HG03280 (cell line): Measurements from ENCODE around the gene KLK6.

Experiments
- ATAC-seq: cut with Tn5 transposase; IDR thresholded peaks from one replicate; pipeline ENCODE4 v1.9.1; 2021; ENCODE audit warnings: mild to moderate bottlenecking, moderate library complexity; ENCODE audit not compliant: unreplicated experiment

Gene KLK6

DNA sequence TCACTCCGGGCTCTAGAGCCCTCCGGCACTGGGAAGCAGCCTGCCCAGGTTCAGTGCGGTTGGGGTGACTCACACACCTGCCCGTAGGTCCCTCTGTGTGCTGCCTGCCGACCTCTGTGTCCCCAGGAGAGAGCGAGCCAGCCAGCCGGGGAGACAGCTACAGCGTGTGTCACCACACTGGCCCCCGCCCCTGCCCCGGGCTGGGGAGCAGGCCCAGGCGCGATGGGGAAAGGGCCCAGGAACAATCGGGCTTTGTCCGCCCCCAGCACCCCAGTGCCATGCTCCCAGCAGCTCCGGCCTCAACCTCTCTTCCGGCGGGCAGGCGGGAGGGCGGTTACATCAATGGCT, at the start of gene KLK6:
Gene KLK6 (minus strand): TSS at position 179 of the 348 bp plus-strand sequence. CDS start 1,487 bp downstream, outside the sequence.
- ATAC-seq, result no peak

DNA sequence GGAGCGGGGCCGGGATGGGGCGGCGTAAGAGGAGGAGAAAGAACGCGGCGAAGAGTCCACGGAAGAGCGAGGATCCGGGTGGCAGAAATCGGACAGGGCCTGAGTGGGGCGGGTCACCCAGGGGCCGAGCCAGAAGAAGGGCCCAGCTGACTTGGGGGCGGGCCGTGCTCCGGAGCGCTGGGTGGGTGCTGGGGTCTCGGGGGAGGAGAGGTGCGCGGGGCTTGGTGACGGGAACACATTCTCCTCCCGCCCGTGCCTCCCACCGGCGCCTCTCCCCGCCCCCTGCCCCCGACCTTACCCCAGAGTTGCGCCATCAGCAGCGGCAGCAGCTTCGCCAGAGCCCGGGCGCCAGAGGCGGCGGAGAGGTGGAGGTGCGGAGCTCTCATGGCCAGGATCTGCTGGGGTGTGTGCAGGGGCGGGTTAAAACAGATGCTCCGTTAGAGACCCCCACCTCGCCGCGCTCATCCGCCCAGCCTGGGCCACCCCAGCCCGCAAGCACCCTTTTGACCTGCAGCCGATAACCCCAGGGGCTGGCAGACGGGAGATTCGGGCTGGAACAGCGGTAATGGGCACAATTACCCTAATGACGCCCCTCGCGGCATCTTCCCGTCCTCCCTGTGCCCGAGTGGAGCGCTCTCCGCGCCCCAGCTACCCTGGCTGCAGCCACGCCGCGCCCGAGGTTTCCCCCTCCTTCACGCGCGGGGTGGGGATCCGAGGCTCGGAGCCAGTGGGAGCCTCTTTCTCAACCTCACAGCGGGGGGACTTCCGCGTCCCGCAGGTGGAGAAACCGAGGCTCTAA, 49.6 kb upstream of the KLK6 start:
- ATAC-seq, result no peak

DNA sequence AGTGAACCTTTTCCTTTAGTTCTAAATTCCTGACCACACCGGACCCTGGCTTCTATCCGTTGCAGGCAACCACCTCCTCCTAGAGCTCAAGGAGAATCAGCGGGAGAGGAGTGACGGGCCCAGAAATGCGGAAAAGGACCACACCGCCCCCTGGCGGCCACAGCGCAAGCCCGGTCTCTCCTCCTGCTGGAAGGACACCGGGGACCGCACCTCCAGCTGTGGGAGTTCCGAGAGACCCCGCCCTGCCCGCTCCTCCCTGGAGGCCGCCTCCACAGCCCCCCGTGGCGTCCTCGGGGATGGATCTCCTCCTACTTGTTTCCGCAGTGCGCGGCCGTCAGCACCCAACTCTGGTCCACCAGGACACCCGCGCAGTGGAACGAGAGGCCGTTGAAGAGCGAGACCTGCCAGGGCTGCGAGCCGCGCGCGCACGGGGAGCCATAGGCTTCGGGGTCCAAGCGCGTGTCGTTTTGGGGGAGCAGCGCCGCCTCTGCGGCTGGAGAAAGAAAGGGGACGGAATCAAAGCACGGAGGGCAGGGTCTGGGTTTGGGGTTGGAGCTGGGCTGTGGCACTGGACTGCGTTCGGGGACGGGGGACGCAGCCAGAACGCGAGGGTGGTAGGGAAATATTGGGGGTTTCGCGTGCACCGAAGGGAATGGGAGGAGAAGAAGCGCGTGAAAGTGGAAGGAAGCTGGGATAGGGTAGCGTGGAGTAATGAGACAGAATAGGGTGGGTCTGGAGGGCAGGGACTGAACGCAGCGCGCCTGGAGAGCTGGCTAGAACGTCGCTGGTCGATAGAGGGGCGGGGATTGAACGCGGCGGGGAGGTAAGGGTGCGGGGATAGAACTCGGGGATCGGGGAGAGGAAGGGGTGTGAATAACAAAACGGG, 47.6 kb upstream of the KLK6 start:
- ATAC-seq, result no peak

DNA sequence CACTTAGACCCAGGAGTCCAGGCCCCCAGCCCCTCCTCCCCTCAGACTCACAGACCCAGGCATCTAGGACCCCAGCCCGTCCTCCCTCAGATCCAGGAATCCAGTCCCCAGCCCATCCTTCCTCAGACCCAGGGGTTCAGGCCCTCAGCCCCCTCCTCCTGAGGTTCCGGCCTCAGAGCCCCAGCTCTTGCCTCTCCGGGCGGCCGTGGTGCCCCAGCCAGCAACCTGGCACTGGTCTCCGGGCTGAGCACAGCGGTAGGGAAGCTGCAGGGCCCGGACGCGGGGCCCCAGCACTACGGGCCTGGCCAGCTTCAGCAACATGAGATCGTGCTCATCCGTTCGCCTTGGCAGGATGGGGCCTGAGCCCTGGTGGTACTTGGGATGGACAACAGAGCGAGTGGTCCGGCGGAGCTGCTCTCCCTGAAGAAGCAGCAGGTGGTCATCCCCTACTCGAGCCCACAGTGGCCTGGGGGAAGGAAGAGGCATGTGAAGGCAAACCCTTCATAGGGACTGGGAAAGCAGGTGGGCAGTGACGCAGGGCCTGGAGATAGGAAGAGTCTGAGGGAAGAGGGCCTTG, 46.4 kb upstream of the KLK6 start:
- no peak for ATAC-seq

DNA sequence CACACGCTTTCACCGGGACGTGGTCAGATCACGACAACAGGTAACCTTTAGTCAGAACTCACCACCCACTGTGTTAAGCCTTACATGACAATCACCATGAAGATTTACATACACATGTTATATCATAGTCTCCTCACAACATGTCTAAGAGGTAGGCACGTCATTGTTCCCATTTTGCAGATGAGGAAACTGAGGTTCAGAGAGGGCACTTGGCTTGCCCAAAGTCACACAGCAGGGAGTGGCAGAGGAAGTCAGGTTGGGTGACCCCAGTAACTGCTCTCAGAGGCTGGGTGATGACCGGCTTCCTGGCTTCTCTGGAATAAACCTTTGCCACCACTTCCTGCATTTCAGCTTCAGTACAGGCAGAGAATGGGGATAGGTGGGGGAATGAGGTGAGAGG, 44.9 kb upstream of the KLK6 start:
- no peak for ATAC-seq

DNA sequence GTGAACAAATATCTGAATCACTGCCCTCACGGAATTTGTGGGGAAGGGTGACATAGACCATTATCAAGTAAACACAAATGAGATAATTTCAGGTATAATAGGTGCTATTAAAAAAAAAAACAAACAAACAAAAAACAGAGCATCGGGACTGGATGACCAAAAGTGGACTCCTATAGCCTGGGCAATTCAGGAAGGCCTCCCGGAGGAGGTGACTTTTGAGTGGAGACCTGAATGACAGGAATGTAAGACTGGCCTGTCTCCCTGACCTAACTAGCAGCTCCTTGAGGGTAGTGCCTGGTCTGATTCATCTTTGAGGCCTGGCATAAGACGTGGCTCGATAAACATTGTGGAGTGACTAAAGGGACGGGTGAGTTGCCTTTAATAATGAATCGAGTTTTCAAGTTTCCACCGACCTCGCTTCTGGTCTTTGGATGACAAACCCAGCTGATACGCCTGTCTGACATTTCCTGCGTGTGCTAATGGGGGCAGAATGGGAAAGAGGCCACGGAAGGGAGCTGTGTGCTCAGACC, 43.3 kb upstream of the KLK6 start:
- ATAC-seq, result no peak

DNA sequence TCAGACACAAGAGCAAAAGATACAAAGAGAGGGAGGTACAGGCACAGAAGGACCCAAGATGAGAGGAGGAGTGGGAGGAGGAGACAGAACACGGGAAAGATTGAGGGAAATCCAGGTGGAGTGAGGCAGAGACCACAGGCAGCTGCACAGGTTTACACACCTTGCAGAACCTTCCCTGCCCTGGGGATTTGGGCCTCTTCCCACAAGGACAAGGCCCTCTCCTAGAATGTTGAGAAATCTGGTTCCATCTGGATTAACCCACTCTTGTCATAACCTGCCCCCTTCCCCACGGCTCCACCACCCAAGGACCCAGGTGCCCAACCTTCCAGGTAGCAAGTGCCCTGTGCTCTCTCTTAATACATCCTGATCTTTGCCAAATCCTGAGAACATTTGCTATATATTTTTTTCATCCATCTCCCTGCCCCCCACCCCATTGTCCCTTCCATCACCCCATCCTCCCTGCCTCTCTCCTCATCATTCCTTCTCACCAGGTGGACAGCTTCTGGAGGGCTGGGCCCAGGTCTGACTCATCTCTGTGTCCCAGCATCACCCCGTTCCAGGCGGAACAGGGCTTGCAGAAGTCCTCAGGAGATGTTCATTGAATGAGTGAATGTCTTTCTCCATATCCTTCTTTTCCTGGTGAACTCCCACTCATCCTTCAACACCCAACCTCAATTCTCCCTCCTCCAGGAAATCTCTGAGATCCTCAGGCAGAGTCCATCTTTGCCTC, 40.8 kb upstream of the KLK6 start:
- no peak for ATAC-seq

DNA sequence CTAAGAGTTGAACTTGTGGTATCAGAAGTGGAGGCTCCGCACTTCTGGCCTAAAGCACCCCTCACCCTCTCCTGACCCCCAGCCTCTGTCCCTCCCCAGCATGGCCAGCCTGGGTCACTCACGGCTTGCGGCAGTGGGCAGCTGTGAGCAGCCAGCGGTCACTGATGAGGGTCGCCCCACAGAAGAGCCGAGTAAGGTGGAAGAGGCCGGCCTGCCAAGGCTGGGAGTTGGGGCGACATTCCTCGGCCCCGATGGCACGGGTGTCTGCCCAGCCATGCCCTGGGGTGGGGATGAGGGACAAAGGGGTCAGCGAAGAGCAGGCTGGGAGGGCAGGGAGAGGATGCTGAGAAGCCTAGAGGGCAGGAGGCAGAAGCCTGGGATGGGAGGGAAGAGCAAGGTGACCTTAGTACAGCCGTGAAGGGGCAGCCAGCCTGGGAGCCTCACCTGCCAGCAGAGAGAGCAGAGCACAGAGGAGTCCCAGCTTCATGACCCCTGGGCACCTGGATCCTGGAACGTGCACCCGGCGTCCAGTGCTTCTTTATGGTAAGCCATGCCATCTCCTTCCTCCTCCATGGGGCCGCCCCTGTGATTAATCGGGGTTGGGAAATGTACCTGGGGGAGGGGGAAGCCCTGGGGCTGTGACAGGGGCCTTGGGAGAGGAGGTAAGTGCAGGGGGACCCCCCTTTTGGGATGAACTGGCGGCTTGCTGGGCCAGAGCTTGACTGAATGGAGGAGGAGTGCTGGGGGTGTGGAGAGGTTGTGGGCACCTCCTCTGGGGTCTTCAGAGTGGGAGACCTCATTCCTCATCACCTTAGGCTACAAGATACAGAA, 39.9 kb upstream of the KLK6 start:
- ATAC-seq, result no peak

DNA sequence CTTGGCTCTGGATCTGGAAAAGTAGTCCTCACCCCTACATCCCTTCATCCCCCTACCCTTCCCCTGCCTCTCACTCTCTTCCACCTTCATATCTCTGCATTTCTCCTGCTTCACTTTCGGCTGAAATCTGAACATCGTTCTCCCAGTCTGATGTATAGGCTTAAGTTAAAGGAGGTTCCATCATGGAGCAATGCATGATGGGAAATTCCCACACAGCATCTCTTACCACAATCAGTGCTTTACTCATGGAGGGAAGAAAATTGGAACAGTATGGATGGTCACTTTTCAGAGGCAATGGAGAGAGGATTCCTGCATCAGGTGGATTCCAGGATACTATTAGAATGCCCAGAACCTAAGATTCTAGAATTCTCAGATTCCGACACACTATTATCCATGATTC, 38.1 kb upstream of the KLK6 start:
- ATAC-seq, result no peak

DNA sequence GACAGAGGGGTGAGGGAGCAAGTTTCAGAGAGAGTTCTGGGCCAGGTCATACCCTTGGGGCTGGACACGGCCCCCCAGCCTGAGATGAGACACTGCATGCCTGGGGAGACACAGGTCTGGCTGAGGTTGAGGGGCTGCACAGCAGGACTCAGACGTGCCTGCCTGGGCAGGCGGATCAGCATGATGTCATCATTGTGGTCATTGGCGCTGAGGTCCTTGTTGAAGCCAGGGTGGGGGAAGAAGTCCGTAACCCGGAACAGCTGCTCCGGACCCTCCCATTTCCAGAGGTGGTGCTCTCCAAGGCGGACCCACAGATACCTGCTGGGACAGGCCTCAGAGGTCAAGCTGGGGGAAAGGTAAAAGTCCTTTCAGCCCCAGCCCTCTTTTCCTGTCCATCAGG, 37.0 kb upstream of the KLK6 start:
- no peak for ATAC-seq

DNA sequence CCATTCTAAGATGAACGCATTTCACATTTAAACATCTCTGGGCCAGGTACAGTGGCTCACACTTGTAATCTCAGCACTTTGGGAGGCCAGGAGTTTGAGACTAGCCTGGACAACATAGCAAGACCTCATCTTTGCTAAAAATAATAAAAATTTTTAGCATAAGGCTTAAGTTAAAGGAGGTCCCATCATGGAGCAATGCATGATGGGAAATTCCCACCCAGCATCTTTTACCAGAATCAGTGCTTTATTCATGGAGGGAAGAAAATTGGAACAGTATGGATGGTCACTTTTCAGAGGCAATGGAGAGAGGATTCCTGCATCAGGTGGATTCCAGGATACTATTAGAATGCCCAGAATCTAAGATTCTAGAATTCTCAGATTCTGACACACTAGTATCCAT, 35.9 kb upstream of the KLK6 start:
- ATAC-seq, result no peak

DNA sequence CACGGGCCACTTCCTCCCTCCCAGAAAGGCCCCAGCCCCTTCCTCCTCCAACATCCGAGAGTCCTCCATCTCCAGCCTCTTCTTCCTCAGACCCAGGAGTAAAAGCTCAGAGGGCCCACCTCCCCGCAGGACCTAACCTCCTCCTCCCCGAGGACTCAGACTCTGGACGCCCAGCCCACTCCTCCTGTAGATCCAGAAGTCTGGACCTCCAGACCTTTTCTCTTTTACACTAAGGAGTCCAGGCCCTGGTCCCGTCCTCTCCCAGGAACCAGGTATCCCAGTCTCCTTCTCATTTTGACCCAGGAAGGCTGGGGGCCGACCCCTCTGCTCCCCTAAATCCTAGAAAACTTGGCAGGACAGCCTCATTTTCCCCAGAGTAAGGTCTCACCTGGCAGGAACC, 33.9 kb upstream of the KLK6 start:
- ATAC-seq, result no peak

DNA sequence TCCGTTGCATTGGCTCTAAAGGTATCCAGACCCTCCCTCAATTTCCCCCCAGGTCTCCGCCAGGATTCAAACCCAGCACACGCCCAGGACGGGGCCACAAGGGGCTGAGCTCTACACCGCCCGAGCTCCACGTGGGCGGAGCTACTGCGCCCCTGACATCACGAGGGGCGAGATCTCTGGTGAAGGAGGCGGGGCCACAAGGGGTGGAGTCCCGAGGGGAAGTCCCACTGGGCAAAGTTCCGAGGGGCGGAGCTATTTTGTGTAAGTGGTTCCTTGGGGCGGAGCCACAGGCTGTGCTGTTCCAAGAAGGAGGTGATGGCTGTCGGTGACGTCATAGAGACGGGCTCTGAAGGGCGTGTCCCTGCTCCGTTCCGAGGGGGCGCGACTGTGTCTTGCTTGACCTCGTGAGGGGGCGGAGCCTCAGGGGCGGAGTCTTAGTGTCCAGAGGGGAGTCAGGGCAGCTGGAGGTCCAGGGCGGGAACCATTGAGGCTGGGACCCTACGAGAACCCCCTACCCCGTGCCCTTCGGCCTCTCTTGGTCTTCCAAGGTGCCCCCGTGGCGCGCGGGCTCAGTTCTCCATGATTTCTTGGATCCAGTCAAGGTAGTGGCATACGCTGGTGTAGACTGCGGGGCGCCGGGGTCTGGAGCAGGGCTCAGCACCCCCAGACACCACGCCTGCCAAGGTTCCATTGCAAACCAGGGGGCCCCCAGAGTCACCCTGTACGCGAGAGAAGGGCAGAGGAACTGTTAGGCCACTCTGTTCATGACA, 33.3 kb upstream of the KLK6 start:
- no peak for ATAC-seq

DNA sequence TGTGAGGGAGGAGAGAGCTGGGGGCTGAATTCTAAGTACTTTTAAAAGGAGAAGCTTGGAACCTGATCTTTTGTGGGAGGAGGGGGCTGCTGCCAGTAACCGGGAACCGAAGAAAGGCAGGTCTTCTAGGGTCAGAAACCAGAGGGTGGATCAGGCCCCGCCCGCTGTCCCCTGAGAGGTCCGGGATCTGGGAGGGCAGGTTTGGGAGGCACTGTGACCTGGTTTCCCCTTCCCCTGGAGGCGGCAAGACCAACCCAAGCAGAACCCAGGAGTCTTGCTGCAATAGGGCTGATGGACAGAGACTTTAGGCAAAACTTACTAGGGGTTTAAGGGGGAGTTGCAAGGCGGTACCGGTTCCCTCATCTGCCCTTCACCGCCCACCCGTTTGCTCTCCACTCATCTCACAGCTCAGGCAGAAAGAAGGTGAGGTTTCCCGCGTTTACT, 32.7 kb upstream of the KLK6 start:
- no peak for ATAC-seq

DNA sequence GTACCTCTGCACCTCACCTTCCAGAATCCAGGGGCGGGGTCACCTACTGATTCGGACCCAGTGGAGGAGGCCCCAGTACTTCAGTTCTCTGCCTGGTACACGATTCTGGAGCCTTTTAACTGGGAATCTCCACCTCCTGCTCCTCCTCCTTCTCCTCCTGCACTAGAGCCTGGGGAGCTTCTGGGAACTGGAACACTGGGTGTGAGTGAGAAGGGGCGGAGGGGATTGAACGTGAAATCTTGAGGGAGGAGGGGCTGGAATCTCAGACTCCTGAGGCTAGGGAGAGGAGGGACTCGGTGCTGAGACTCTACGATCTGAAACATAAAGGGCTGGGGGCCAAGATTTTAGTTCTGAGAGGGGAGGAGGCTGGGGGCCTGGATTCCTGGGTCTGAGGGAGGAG, 32.1 kb upstream of the KLK6 start, which contains the start of gene KLK8:
Gene KLK8 (minus strand): TSS at position 90 of the 400 bp plus-strand sequence. CDS start 437 bp downstream, outside the sequence.
- ATAC-seq, result no peak

DNA sequence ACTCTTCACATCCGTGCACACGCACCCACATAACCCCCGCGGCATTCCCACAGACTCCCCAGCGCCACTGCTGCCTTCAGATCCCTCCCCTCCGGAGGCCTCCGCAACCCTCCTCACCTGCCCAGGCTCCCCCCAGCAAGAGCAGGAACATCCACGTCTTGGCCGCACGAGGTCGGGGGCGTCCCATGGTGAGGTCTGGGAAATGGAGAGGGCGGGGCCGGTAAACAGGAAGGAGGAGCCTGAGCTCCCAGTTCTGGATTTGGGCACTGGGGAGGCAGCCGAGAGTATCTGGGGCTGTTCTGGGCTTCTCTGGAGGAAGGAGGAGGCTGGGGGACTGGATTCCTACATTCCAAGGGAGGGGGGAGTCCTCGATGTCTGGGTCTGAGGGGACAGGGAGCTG, 31.6 kb upstream of the KLK6 start:
- no peak for ATAC-seq

DNA sequence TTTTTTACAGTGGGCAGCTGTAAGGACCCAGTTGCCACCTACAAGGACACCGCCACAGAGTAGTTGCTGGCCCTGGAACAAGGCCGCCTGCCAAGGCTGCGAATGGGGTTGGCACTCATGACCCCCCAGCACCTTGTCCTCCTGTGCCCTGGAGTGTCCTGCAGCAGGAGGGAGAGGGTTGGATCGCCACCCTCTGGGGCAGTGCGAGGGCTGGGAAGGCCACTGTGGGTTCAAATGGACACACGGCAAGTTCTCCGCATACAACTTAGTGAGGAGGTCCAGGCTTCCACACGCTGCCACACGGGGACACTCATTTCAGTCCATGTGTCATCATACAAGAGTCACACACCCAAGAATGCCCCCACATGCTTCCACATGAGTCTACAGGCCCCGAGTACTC, 31.0 kb upstream of the KLK6 start:
- ATAC-seq, result no peak

DNA sequence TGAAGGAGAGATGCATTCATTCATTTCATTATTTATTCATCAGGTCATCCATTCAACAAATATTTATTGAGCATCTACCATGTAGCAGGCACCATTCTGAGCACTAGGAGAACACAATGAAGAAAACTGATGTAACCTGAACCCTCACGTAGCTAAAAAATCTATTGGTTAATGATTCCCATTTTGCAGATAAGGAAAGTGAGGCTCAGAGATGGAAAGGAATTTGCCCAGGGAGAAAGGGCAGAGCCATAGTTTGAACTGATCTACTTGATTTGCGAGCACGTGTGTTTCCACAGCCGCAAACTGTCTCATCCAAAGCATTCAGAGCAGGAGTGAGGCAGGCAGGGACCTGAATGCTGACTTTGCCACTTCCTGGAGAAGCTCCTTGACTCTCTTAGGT, 29.3 kb upstream of the KLK6 start:
- no peak for ATAC-seq

DNA sequence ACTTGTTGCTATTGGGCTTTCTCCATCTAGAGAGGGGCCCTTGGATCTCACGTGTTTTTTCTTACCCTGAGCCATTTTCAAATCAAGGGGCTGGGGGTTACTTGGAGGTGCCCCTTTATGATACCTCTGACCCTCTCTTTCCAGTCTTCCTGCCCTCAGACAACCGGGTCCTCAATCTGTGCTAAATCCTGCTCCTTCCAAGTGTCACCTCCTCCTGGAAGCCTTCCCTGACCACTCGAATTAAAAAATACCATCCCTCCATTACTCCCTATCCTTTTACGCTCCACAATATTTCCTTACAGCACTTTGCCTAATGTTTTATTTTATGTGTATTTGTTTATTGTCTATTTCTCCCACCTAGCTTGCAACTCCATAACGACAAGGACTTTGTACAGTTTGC, 28.7 kb upstream of the KLK6 start:
- no peak for ATAC-seq
